A673 (cell line): ENCODE data around the gene ZBTB22.
"Not testable (repeated sequence)": the region's sequence is repeated elsewhere in the genome, so short reads cannot be mapped to it uniquely, and the experiment has no call there.

Experiments used
- CTCF ChIP-seq: fragments of 300-800, 200-600 bp; sonication (generic); conservative IDR thresholded peaks from 2 replicates; pipeline ENCODE4 v1.5.1; 2017; ENCODE audit warnings: low read depth, mild to moderate bottlenecking, antibody characterized with exemption, low read length, moderate library complexity, mixed read lengths
- EZH2 ChIP-seq: fragments of 200-600 bp; sonication (generic); IDR thresholded peaks from 2 replicates; pipeline ENCODE4 v1.6.1; 2017; ENCODE audit warnings: borderline replicate concordance, low read depth, mild to moderate bottlenecking, mixed read lengths, antibody characterized with exemption, low read length; ENCODE audit not compliant: poor library complexity, severe bottlenecking

- TF ChIP-seq CTCF, EZH2: not testable (repeated sequence)
Observed at GRCh38 chr6:33343606-33343952, 26.0 kb upstream of the ZBTB22 start.
